SHP77 treated with DMSO at 0.1 percent for 48 hours (cell line): ENCODE measurements around the gene PTPN6.

ENCODE experiments used
- DNase-seq: peaks from one replicate; lab custom pipeline; 2025; lab: John Stamatoyannopoulos, UW

The PTPN6 gene

DNA sequence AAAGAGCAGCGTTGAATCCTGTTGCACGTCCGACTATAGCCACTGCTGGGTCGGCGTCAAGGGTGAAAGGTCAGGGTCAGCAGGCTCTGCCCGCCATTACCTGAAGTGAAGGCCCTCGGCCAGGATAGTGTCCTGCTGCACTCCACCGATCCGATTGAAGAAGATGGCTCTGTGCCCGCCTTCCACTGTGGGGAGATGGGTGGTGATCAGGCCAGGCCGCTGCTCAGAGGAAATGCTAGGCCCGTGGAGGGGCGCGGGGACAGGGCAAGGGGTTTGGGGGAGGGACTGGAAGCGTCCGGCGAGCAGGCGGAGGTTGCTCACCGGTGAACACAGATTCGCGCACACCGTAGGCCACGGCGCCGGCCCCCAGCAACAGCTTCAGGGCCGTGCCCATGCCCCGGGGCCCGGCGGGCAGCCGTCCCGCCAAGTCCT lies 19.0 kb downstream of the PTPN6 start:
- DNase-seq: no peak

DNA sequence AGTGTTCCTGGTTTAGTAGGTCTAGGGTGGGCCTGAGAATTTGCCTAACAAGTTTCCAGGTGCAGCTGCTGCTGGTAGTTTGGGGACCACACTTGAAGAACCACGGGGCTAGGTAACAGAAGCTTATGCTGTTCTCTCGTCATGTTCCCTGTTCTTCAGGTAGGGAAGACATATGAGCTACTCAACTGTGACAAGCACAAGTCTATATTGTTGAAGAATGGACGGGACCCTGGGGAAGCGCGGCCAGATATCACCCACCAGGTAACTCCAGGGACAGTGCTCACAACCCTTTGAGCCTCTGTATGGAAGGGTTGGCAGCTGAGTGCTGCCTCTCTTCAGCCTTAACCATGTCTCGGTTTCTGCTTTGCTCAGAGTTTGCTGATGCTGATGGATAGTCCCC lies 23.0 kb downstream of the PTPN6 start:
- DNase-seq: no peak

DNA sequence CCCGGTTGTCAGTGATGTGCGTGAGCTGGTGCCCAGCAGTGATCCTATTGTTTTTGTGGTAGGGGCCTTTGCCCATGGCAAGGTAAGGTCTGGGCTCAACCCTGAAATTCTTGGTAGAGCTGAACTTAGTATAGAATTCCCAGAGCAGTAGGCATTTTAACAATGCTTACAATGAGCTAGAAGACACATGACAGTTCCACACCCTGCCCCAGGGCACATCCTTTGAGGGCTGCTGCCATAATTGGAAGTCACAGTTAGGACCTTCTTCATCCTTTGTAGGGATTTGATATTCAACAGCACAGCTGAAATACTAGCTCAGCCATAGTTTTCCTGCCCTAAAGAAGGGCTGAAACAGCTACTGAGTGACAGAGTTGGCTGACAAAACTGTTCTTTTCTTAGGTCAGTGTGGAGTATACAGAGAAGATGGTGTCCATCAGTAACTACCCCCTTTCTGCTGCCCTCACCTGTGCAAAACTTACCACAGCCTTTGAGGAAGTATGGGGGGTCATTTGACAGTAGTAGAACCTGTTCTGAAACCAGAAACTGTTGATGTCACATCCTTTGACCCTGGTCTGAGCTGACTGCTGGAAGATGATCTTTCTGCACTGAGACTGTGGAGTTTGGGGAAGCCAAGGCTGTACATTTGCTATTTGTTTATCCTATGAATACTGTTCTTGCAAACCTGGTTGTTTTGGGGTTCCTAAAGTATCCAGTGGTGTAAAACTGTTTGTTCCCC lies 24.3 kb downstream of the PTPN6 start:
- DNase-seq: no peak

DNA sequence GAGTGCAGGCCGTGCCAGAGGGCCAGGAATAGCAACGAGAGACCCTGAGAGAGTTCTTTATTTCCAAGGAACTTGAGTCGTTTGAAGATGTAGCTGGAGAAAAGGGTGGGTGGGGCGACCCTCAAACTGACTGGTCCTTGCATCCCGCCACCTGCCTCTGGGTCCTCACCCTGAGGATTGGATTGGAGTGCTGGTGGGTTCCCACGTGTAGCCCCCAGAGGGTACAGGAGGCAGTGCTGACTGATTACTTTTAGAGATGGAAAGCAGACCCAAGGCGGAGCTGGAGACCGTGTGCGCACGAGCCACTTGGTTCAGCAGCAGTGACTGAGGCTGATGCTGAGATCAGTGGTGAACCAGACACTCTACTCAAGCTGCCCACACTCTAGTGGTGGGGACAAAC lies 26.5 kb downstream of the PTPN6 start:
- DNase-seq: no peak

DNA sequence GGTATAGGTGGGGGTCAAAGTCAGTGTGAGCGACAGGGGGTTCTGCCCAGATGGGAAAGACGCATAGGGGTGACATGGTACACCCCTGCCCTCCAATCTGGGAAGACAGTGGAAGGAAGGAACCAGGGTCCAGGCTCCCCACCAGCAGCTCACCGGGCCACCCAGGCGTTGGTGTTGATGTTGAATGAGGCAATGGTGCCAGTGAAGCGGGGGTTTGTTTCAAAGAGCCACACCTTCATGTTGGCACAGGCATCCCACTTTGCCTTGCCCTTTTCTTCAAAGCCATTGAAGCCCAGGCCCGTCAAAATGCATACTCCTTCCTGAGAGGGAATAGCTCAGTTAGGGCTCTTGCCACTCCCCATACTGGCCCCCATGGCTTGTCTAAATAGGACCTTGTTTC lies 27.0 kb downstream of the PTPN6 start:
- no peak for DNase-seq

DNA sequence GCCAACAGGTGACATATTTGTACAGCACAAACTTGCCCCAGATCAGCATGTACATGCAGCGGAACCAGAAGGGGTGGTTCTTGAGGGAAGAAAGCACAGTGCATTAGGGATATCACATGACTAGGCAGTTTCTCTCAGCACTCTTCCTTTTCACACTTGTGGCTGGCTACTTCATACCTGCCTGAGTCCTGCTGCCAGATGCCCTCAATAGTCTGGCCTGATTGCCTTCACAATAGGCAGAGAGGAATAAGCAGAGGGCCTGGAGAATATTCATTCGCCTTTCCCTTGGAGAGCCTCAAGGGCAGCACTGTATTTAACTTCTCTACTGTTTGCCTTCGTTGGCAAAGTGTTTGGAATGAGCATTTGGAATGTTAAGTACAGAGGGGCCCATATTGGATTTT lies 27.5 kb downstream of the PTPN6 start:
- no peak for DNase-seq

DNA sequence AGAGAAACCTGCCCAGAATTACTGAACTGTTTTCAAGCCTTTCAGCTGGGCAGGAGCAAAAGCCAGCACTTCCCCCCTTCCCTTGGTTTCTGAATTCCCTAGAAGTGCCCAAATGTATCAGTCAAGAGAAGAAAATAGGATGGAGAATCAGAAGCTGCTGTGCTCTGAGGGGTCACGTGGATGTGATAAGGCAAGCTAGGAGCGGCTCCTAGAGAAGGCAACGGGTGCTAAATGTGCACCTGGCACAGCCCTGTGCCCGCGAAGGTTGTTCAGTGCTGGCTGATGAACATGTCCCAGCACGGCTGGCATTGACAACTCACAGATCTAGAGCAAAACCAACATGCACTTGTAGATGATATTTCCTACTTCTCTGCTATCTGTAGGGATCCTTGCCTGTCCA lies 27.9 kb downstream of the PTPN6 start:
- no peak for DNase-seq

DNA sequence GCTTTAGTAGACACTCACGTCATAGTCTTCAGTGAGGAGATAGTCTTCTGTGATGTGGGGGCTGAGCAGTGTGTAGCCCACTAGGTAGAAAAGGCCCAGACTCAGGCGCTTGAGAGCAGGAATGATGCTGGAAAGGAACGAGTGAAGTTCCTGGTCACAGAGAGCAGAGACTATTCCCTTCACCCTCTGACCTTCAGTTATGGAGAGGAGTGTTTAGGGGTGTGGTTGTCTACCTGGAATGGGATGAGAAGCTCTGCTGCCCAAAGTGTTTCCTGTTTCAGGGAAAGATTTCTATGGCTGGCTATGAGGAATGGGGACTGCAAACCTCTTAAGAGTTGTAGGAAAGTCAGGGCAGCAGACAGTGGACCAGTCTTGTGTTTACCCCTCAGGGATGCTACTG lies 28.3 kb downstream of the PTPN6 start:
- DNase-seq: no peak

DNA sequence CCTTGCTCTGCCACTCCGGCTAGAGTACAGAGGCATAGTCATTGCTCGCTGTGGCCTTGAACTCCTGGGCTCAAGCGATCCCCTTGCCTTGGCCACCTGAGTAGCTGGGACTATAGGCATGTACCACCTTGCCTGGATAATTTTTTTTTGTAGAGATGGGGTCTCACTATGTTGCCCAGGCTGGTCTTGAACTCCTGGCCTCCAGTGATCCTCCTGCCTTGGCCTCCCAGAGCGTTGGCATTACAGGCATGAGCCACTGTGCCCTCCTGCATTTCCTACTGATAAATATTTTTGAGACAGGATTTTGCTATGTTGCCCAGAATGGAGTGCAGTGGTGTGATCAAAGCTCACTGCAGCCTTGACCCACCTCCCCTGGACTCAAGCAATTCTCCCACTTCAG lies 28.9 kb downstream of the PTPN6 start:
- DNase-seq: no peak

DNA sequence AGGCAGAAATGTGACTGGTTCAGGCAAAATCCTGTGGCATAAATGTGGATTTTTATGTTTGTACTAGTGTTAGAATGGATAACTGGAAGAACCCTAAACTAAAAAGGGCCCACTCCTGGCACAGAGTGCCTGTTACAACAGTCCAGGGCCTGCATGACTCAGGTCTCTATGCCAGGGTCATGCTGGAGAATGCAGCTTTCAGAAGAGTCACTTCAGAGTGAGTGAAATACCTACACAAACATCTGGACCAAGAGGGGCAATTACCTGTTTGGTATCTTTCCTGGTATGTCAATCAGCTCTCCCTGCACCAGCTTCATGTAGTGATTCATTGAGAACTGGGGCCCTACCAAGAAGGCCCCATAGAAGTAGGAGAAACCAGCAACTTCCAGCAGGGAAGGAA lies 29.6 kb downstream of the PTPN6 start:
- no peak for DNase-seq

DNA sequence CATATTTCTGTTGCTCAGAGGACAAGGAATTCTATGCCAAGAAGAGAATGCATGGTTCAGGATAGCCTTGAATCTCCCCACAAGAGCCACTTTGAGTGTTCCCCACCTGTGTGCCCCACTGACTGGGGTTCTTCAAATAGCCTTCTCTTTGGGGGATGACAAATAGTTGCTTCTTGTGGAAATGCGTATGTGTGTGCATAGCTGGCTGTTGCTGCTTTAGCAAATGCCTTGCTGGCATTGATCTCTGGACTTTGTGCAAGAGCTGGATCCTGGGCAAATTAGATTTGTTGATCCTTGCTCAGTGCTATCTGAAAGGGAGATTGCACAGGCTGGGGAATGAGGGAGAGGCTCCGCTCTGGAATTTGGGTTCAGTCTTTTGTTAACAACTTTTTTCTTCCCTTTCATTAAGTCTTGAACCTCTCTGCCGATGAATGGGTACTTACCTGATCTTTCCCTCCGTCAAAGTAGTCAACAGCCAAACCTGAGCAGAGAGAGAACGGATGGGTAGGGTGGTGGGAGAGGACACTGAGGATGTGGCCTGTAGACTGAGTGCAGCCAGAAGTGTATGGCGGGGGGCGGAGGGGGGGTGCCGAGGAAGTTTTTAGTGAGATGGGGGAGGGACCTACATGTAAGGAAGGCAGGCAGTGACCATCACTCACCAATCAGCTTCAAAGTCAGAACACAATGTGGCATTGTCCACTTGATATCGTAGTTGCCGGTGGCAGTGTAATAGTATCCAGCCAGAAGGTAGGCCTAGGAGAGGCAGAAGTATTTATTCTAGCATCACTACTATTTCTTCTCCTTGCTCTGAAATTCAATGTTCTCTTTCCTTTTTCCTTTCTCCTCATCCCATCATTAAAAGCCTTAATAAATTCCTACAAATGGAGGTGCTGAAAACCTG lies 30.2 kb downstream of the PTPN6 start:
- no peak for DNase-seq

DNA sequence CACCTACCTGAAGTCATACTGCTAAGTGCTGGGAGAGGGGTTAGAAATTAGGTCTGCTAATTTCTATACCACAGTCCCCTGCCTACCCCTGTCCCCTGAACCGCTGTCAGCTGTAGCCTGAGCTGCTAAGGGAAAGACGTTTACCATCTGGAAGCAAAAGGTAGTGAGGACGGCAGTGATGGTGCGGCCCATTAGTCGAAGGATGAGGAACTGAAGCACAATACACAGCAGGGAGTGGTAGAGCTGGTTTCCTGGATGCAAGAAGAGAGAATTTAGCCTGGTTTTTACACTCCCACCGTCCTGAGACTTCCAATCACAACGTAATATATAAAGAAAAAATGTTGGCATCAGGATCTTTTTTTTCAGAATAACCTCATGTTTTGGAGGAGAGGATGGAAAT lies 31.4 kb downstream of the PTPN6 start:
- no peak for DNase-seq

DNA sequence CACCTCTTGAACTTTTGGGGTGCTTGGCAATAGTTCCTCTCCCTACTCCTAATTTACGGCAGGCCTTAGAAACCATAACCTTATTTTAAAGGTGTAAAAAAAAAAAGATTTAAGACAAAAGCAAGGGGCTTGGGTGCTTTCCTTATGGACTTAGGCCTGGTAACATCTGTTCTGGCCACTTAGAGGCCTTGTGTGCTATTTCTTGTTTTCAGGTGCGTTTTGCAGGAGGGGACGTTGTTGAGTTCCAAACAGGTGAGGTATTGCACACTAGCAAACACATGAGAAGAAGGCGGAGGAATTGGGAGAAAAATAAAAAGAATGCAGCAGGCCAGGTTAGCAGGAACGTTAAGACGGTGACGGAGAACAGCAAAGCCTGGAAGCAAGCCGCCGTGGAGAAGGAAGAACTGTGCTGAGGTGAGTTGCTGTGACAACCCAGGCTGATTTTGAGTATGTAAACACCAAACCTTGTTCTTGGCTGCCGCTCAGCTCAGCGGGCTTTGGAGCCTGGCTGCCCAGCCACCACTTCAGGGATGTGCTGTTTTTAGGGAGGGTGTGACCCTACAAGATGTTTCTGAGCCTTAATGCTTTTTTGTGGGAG lies 36.9 kb downstream of the PTPN6 start:
- DNase-seq: no peak

DNA sequence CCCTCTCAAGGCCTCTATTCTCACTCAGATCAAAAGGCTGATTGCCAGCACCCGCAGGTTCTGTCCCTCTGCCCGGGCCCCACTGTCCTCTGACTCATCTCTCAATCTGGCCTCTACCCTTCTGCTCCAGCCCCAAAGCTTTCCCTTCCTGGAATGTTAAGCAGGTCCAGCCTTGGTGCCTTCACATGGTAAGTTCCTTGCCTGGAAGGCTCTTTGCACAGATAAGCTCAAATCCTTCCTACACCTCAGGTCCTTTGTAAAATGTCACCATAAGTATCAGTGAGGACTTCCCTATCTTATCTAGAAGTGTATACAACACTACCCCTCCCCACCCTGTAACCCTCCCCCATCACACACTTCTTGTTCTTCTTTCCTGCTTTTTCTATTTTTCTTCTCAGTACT lies 44.9 kb downstream of the PTPN6 start:
- no peak for DNase-seq

DNA sequence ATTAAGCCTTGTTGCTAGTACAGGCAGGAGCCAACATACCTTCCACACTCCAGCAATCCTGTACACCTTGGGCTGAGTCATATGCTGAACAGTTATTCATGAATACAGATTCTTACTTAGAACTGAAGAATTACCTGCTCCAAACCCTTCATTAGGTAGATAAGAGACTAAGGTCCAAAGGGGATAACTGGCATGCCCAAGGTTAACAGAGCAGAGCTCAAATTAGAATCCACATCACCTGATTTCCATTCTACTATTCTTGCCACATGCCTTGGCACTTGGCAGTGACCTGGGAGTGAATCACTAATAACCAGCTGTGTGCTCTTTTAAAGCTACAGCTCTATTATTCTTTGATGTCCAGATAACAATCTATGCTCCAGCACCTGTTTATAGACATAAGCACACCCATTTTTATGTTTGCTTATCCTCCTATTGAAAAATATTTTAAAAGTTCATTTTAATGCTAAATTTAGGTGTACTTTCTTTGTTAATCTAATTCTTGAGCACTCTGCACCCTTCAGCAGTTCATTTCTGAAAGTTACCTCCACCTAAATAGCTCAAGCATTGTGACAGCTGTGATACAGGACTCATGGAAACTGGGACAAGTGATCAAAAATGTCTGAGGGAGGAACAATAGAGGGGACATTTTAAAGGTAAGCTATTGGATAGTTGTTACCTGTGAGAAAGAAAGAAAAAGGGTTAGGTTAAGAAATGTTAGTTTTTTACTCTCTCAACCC lies 47.7 kb downstream of the PTPN6 start:
- no peak for DNase-seq

DNA sequence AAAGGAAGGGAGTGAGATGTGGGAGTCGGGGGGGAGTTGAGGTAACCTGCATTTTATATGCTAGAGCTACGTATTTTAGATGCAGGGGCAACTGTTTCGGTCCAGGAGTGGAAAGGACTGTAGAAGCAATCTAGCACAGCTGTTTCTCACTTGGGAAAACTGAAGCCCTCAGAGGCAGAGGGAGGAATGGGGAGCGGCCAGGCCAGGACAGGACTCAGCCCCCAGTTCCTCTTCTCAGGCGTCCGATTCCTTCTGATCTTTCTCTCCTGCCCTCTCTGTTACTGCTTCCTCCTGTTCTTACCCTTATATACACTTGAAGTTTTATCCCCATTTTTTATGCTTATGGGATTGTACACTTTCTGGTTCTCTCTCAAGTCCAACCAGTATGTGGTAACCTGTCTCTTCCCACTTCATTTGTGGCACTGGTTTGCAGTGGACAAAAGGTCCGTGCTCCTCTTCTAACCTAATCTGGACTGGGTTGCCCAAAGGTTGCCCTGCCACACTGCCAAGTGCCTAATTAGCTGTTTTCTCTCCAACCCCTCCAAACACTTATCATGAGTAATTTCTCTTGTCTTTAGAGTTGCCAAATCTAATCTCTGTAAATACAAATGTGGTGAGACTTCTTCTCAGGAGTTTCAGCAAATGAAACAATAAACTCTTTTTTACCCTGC lies 50.9 kb downstream of the PTPN6 start:
- no peak for DNase-seq

DNA sequence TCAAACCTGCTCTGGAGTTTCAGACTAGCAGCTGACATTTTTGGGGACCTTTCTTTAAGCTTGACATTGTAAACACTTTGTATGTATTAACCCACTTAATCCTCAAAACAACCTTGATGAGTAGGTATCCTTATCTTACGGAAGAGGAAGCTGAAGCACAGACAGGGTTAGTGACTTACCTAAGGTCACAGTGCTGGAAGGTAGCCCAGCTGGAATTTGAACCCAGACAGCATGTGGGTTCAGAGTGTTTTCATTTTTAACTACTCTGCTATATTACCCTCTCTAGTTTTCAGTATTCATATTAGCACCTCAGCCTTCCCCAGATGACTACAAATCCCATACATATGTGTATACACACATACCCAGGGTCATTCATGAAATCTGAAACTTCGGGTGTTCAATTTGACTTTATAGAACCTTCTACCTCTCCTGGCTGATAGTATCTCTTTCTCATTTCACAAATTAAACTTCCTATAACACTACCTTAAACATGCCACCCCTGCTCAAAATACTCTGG lies 53.2 kb downstream of the PTPN6 start:
- DNase-seq: no peak

DNA sequence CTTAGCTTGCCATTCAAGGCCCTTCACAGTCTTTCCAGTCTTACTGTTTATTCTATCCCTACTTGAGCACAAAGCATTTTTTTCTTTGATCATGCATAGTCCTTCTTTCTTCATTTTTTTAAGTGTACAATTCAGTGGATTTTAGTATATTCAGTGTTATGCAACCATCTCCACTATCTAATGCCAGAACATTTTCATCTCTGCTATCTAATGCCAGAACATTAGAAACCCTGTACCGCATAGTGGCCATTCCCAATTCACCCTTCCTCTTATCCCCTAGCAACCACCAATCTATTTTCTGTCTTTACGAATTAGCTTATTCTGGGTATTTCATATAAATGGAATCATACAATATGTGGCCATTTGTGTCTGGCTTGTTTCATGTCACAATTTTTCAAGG lies 53.7 kb downstream of the PTPN6 start:
- DNase-seq: no peak

DNA sequence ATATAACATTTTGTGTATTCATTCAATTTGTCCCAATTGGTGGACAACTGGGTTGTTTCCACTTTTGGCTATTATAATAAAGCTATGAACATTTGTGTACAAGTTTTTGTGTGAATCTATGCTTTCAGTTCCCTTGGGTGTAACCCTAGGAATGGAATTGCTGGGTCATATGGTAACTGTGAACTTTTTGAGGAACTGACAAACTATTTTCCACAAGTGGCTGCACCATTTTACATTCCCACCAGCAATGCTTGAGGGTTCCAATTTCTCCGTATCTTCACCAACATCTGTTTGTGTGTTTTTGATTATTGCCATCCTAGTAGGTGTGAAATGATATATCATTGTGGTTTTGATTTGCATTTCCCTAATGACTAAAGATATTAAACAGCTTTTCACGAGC lies 54.2 kb downstream of the PTPN6 start:
- DNase-seq: no peak

DNA sequence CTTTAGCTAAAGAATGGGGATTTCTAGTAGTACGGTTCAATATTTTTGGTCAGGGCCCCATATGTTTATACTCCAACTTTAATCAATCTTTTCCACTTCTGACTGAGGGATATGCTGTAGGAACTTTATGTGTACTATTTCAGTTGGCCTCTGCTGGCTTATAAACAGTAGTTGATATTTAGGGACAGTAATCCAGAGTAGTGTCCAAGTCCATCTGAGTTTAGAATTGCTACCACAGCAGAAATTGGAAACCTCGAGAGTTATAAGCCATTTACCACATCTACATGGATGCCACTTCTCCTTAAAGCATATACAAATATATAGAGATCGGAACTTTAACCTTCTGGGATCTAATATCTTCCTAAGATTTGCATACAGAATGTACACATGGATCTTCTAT lies 55.5 kb downstream of the PTPN6 start:
- no peak for DNase-seq

DNA sequence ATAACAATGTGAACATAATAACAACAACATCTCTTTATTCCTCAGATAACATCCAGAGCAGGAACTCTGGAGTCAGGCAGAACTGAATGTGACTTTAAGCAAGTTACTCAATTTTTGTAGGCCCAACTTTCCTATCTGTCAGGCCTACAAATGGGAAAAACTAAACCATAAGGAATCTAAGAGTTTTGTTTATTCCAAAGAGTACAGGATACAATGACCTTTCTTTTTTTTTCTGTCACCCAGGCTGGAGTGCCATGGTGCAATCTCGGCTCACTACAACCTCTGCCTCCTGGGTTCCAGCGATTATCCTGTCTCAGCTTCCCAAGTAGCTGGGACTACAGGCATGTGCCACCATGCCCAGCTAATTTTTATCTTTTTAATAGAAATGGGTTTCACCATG lies 57.7 kb downstream of the PTPN6 start:
- DNase-seq: no peak

DNA sequence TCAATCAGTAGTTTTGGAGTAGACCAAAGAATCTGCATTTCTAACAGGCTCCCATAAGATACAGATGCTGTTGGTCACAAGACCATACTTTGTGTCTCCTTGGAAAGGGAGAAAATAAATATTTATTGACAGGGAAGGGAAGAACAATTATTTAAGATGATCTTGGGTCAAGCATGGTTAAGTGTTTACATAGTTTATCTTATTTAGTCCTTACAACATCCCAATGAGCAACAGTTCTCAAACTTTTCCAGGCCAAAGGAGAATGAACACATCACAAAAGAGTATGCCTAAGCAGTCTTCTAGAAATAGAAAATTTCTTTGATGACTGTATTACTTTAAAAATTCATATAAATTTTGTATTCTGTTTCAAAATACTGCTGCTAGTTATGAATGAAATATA lies 58.4 kb downstream of the PTPN6 start:
- DNase-seq: no peak
